Erythroblast (primary cell): Measurements from ENCODE around the gene S100A14.

ENCODE experiments used
- GATA1 ChIP-seq: IDR thresholded peaks from 2 replicates; pipeline ENCODE4 v1.6.1; 2011; ENCODE audit warnings: low read depth, mild to moderate bottlenecking, control low read depth, low read length, moderate library complexity
- POLR2A ChIP-seq: IDR thresholded peaks from 2 replicates; pipeline ENCODE4 v1.6.1; 2011; ENCODE audit warnings: mild to moderate bottlenecking, low read length

DNA sequence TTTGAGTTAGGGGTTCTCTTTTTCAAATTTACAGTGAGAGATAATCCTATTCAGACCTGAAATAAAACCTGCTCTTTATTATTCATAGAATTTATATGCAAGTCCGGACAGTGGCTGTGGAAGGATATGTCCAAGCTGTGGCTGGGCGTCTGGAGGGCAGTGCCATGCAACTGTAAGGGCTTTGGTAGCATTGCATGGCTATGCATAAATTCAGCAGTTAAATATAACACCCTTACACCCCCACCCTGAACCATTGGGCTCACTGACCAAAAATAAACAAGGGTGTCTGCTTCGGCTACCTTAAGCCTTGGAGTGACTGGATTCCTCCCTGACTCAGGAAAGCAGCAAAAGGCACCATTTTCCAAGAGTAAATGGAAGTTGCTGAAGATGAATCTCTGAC is 23.2 kb upstream of the S100A14 start:
- TF ChIP-seq POLR2A = no peak
- TF ChIP-seq GATA1 = no peak
